Heart left ventricle (tissue), 13 donors: ENCODE results near the gene CDHR3.

Experiments used
- CTCF ChIP-seq, 12 donors: fragments of 200-600 bp; sonication (generic) in 4 of 12; IDR thresholded peaks; one replicate each; pipeline versions ENCODE4 v1.5.0 to v1.8.0; 2018 to 2022; ENCODE audit warnings: antibody characterized with exemption in 12 of 12, mild to moderate bottlenecking in 5 of 12
- POLR2A ChIP-seq, 2 donors: fragments of 450-650 bp; IDR thresholded peaks; one replicate each; pipeline ENCODE4 v1.6.1; 2017; ENCODE audit warnings: antibody characterized with exemption in 2 of 2, mild to moderate bottlenecking in 2 of 2, moderate library complexity in 2 of 2
- donor health status: ischemic (EF 13 %, LVEDD 7.1; RV severe dilation, severe dysfunction).
- donor health status: DM: no; HTN: yes; CAD: no.
- donor health status: DM: no; HTN: no; CAD: no.
- donor health status: ischemic (EF 25% LVEDD 6.9; RV normal size, moderate dysfunction).
- donor health status: ischemic (EF 25% LVEDD 5.7; RV mildly dilated, moderate dysfunction).
- donor health status: ischemic (EF 35%, LVEDD 5.7; RV mildly dilated, moderate dysfunction).
- donor health status: nonischemic (EF 11% LVEDD 7.7; RV severe dilation, severe dysfunction).
- donor health status: DM: yes; HTN: yes; CAD: no.
- donor health status: PGD.
- donor health status: ischemic (EF 29% LVEDD 5.4; RV normal size, mild dysfunction).
- donor health status: nonischemic (EF 23%, LVEDD 6.1; RV moderate dilation, normal function).

DNA sequence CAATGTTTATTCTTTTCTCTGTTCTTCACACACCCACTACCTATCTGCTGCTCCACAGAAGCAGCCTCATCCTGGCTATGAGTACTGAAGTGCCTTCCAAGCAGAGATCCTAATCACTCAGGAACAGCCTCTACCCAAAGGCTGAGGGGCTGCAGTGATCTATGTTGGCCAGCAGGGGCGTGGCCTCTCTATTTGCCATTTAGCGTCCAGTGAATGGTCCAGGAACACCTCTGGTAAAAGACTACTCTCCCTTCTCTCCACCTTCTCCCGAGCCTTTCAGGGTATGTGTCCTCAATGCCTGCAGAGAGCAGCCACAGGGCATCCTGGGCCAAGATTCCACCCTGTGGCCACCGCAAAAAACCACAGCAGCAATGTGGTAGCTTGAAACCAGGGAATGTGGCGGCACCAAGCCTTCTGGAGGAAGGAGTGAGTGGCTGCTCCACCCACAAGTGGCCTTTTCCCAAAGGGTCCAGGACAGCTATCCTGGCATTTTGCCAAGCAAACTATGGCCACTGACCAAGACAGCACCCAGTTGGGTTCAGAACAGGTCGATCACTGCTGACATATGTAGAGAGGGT, 78.2 kb downstream of the CDHR3 start:
- TF ChIP-seq CTCF (IDR thresholded peaks at IDR 0.05) (peak; percentile 49 to 79 (median 62)), POLR2A (IDR thresholded peaks at IDR 0.05) (no peak)
